DND-41 (cell line): ENCODE measurements around the gene PTPRN2.

Source experiments
- ATAC-seq: fragments of 200-7000 bp; cut with Tn5 transposase; 3 replicates; pipeline ENCODE4 v1.9.1; 2021; ENCODE audit warnings: low read depth; ENCODE audit not compliant: insufficient read depth
- DNase-seq: peaks from one replicate; pipeline ENCODE4 v3.0.0-alpha.2; 2020
- H2AFZ ChIP-seq: 2 replicates; pipeline ENCODE4 v1.6.0; 2012; ENCODE audit warnings: low read depth, low read length
- H3K27ac ChIP-seq: 2 replicates; pipeline ENCODE4 v1.5.1; 2012; ENCODE audit warnings: low read length, inconsistent platforms
- H3K27me3 ChIP-seq: fragments of 200-600 bp; sonication (generic); 2 replicates; pipeline ENCODE4 v1.6.0; 2012; ENCODE audit warnings: low read length, mild to moderate bottlenecking, inconsistent platforms; ENCODE audit not compliant: insufficient read depth, poor library complexity
- H3K36me3 ChIP-seq: 2 replicates; pipeline ENCODE4 v1.5.1; 2012; ENCODE audit warnings: low read length, inconsistent platforms; ENCODE audit not compliant: insufficient read depth
- H3K4me1 ChIP-seq: 2 replicates; pipeline ENCODE4 v1.5.1; 2012; ENCODE audit warnings: mild to moderate bottlenecking, low read length; ENCODE audit not compliant: insufficient read depth
- H3K4me2 ChIP-seq: 2 replicates; pipeline ENCODE4 v1.6.0; 2012; ENCODE audit warnings: mild to moderate bottlenecking, moderate library complexity, low read length, inconsistent platforms; ENCODE audit not compliant: insufficient read depth
- H3K4me3 ChIP-seq, 2 experiments: fragments of 200-600 bp in 1 of 2; shearing (Covaris generic) in 1 of 2; 2 replicates each; pipeline ENCODE4 v1.5.1; 2012 to 2016; ENCODE audit warnings: inconsistent platforms in 2 of 2, low read length in 2 of 2, mild to moderate bottlenecking in 2 of 2, low read depth in 1 of 2, moderate library complexity in 1 of 2
- H3K79me2 ChIP-seq: 2 replicates; pipeline ENCODE4 v1.6.0; 2012; ENCODE audit warnings: low read length, inconsistent platforms; ENCODE audit not compliant: insufficient read depth
- H3K9ac ChIP-seq: 2 replicates; pipeline ENCODE4 v1.6.0; 2012; ENCODE audit warnings: low read depth, mild to moderate bottlenecking, inconsistent platforms, low read length, moderate library complexity
- H3K9me3 ChIP-seq: 2 replicates; pipeline ENCODE4 v1.5.1; 2012; ENCODE audit warnings: low read length, moderate library complexity, mild to moderate bottlenecking, inconsistent platforms; ENCODE audit not compliant: insufficient read depth, severe bottlenecking
- H4K20me1 ChIP-seq: 2 replicates; pipeline ENCODE4 v1.6.0; 2012; ENCODE audit warnings: low read length; ENCODE audit not compliant: insufficient read depth
- EZH2 ChIP-seq: IDR thresholded peaks from 3 replicates; pipeline ENCODE4 v1.6.1; 2012; ENCODE audit warnings: borderline replicate concordance, low read depth, mild to moderate bottlenecking, moderate library complexity, low read length, inconsistent platforms; ENCODE audit not compliant: severe bottlenecking
- TF ChIP-seq, protein P1 (sequence below): IDR thresholded peaks from 2 replicates; pipeline ENCODE4 v1.5.1; 2012; ENCODE audit warnings: borderline replicate concordance, low read length, moderate library complexity, mild to moderate bottlenecking; ENCODE audit not compliant: poor library complexity, severe bottlenecking; ENCODE audit errors: extremely low read depth

Gene PTPRN2

DNA sequence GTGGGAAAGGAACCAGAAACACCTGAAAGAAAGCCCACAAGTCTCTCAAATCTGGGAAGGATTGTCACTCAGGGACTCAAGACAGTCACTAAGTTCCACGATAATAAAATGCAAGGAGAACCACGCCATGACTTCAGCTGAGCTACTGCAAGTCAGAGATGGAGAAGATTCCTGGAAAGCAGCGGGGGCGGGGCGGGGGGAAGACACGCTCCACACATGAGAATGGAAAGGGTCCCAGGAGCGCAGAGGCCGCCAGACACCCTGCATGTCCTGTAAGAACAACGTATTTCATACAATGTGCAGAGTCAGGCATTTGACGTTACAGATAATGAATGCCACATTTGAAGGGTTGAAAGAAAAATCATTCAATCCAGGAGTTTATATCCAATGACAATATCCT, 448.1 kb downstream of the PTPRN2 start:
- no peaks in the 10 kb centered on the region for H3K27me3 ChIP-seq
- no peak for DNase-seq

DNA sequence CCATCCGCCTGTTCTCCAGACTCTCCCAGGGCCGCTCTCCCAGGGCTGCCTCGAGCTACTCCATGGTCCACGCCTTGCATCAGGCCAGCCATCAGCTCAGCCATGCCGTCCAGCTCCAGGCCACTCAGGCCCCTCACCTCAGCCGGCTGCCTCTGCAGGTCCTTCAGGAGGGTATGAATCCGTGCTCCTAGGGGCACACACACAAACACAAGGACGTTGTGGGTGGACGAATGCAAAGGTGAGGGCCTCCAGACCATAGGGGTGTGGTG, 449.4 kb downstream of the PTPRN2 start:
- H3K79me2 ChIP-seq = no peaks in the 10 kb centered on the region
- no peak for ATAC-seq
- H3K27me3 ChIP-seq = no peaks in the 10 kb centered on the region
- no peak overlapping the region for H3K4me3 ChIP-seq
- H3K27ac ChIP-seq = no peak overlapping the region
- no peak overlapping the region for H3K9ac ChIP-seq
- H3K4me2 ChIP-seq = no peak overlapping the region
- TF ChIP-seq, protein P1, sequence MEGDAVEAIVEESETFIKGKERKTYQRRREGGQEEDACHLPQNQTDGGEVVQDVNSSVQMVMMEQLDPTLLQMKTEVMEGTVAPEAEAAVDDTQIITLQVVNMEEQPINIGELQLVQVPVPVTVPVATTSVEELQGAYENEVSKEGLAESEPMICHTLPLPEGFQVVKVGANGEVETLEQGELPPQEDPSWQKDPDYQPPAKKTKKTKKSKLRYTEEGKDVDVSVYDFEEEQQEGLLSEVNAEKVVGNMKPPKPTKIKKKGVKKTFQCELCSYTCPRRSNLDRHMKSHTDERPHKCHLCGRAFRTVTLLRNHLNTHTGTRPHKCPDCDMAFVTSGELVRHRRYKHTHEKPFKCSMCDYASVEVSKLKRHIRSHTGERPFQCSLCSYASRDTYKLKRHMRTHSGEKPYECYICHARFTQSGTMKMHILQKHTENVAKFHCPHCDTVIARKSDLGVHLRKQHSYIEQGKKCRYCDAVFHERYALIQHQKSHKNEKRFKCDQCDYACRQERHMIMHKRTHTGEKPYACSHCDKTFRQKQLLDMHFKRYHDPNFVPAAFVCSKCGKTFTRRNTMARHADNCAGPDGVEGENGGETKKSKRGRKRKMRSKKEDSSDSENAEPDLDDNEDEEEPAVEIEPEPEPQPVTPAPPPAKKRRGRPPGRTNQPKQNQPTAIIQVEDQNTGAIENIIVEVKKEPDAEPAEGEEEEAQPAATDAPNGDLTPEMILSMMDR = no peak
- no peak for TF ChIP-seq EZH2
- H3K36me3 ChIP-seq = no peaks in the 10 kb centered on the region
- DNase-seq = no peak
- H2AFZ ChIP-seq = no peak overlapping the region
- H4K20me1 ChIP-seq = no peaks in the 10 kb centered on the region
- H3K9me3 ChIP-seq = peaks cover 3% of the 10 kb centered on the region
- H3K4me1 ChIP-seq = no peaks in the 10 kb centered on the region

More for the DNA sequence above, 448.1 kb downstream of the PTPRN2 start:
- TF ChIP-seq, protein P1 = no peak
- no peak for TF ChIP-seq EZH2
- H3K79me2 ChIP-seq = no peaks in the 10 kb centered on the region
- no peak overlapping the region for H3K27ac ChIP-seq
- H3K4me2 ChIP-seq = no peak overlapping the region
- no peak for ATAC-seq
- no peak overlapping the region for H3K4me3 ChIP-seq
- no peaks in the 10 kb centered on the region for H3K4me1 ChIP-seq
- no peak overlapping the region for H2AFZ ChIP-seq
- no peaks in the 10 kb centered on the region for H3K36me3 ChIP-seq
- H3K9me3 ChIP-seq = peaks cover 9% of the 10 kb centered on the region
- no peaks in the 10 kb centered on the region for H4K20me1 ChIP-seq
- no peak overlapping the region for H3K9ac ChIP-seq

DNA sequence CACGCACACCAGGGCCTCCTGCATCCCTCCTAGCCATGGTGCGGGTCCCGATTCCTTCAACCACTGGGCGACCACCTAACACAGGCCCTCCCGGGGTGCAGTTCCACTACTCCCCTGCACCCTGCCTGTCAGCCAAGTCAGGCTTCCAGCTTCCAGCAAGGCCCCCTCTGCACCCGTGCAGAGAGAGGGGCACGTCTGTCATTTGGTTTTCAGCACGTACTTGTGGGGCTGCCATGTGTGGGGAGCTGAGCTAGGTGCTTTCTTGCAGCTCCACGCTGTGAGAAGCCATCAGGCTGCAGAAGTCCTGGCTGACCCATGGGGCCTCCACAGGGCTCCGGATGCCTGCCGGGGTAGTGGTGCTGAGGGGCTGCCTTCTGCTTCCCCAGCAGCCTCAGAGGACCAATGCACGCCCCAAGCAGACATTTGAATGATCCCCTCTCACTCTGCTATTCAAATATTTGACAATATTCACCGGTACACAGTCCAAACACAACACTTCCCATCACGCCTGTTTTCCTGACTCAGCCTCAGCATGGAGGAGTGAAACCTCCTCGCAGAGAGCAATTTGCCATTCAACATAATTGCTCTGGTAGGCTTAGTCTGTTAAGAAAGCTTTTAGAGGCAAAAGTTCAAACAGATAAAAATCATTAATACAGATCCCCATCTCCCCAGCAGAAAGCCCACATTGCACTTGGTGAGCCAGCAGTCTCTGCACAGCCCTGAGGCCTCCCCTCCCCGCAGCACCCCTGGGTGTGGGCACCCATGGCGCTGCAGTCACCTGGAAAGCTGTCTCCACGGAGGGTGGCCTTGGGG, 449.9 kb downstream of the PTPRN2 start:
- no peak overlapping the region for H3K27ac ChIP-seq
- no peak for TF ChIP-seq EZH2
- TF ChIP-seq, protein P1 = no peak
- H2AFZ ChIP-seq = no peak overlapping the region
- H3K36me3 ChIP-seq = no peaks in the 10 kb centered on the region
- no peak overlapping the region for H3K4me2 ChIP-seq
- no peak for DNase-seq
- no peaks in the 10 kb centered on the region for H4K20me1 ChIP-seq
- no peak overlapping the region for H3K4me3 ChIP-seq
- H3K9ac ChIP-seq = no peak overlapping the region
- ATAC-seq = no peak
- peaks cover 2% of the 10 kb centered on the region for H3K9me3 ChIP-seq
- H3K4me1 ChIP-seq = no peaks in the 10 kb centered on the region
- H3K27me3 ChIP-seq = no peaks in the 10 kb centered on the region
- H3K79me2 ChIP-seq = no peaks in the 10 kb centered on the region
